HG03108 (cell line): ENCODE results near the gene MLLT3.
A peak's percentile ranks its signal among the peaks of the same experiment; 100 is the strongest.

ENCODE experiments used
- ATAC-seq: cut with Tn5 transposase; IDR thresholded peaks from one replicate; pipeline ENCODE4 v1.9.1; 2021; ENCODE audit warnings: moderate library complexity; ENCODE audit not compliant: unreplicated experiment

The MLLT3 gene

GRCh38 chr9:20561531-20561930 lies 60.8 kb downstream of the MLLT3 start:
- no peak for ATAC-seq

DNA sequence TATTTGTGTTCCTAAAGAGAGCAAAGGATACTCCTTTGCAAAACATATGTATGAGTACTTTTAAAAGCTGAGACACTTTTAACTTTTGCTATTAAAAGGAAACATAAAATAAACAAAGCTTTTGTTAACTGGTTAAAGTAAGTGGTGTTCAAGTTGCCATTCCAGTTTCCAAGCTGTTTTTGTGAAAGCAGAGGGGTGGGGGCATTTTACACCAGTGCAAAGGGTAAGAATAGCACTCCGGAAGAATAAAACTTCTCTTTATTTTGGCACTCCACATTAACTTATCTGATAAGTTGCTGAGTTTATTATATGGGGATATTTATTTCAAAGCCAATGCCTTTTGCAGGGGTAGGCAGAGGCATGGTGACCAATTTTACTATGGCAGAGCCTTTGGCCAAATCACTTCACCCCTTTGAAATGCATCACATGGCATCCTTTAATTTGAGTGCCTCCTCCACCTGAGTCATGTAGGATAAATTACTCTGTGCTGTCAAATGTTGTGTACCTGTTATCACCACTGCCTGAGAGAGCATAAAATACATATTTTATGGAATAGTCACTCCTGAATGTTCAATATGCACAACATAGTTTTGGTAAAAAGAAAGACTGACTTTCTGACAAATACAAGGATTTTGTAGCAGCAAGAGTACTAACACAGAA lies 62.9 kb downstream of the MLLT3 start:
- no peak for ATAC-seq

GRCh38 chr9:20558566-20559016 lies 63.7 kb downstream of the MLLT3 start:
- no peak for ATAC-seq

GRCh38 chr9:20557890-20558565 lies 64.3 kb downstream of the MLLT3 start:
- no peak for ATAC-seq

- ATAC-seq = no peak
Observed at GRCh38 chr9:20557285-20557684, 65.0 kb downstream of the MLLT3 start.

- ATAC-seq = peak; percentile 37
Observed at GRCh38 chr9:20553558-20554149, 68.6 kb downstream of the MLLT3 start.

DNA sequence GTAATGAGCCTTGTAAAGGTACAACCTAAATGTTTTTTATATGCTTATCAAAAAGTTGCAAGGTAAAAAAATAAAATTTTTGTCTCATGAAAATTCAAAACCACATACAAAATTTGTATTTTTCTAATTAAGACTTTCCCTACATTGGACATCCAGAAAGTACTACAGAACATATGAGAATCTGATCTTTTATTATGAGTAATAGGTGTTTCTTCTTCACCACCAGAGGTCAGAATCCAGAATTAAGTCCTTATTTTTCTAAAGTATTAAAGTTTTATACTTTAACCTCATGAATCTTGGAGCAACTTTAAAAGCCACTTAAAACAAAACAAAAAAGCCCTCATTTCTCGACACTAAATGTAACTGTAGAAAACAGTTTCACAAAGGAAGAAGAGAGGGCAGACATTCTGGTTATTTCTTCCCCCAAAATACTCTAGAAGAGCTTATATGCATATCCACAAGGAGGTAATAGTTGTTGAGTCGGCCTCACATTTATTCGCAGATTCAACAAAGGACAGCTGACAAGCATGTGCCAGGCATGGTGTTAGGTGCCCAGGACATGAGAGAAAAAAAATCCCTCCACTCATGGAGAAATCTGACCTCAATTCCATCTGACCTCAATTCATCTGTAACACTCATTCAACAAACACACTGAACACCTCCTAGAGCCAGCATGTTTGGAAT lies 69.3 kb downstream of the MLLT3 start:
- peak; percentile 35 for ATAC-seq

DNA sequence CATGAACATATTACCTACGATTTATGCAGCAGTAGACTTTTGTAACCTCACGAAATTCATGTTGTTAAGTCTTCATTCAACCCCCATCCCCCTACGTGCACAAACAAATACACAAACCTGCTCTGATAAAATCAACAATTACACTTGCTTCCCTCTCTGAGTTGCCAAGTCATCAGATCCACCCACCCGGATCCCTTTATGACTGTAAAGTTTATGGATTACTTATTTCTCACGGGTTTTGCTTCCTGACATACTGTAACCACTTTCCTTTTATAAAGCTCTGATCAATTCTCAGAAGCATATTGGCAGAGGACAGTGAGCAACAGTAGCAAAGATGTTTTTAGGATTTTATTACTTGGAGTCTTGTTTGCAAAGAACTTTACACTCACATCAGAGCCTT lies 70.5 kb downstream of the MLLT3 start:
- ATAC-seq = peak; percentile 55

DNA sequence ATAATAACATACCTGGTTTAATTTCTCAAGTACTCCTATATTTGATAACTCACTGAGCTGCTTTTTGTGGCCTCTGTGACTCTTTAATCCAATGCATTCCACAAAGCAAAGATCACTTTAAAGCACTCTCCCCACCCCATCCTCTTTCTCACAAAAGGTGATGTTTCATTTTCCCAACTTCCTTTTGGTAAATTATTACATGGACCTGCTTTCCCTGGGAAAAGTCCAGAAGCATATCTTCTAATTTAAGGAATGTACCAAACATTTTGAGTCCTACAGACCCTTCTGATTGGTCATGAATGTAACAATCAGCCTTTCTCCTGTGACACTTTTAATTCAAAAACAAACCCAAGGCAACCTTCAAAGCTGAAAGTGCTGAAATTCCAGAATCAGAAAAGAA lies 71.1 kb downstream of the MLLT3 start:
- no peak for ATAC-seq

GRCh38 chr9:20550326-20550725 lies 72.0 kb downstream of the MLLT3 start:
- no peak for ATAC-seq

GRCh38 chr9:20549053-20549452 lies 73.2 kb downstream of the MLLT3 start:
- ATAC-seq = no peak

GRCh38 chr9:20545023-20545622 lies 77.2 kb downstream of the MLLT3 start:
- no peak for ATAC-seq

- no peak for ATAC-seq
Observed at GRCh38 chr9:20540169-20540863, 82.0 kb downstream of the MLLT3 start.

DNA sequence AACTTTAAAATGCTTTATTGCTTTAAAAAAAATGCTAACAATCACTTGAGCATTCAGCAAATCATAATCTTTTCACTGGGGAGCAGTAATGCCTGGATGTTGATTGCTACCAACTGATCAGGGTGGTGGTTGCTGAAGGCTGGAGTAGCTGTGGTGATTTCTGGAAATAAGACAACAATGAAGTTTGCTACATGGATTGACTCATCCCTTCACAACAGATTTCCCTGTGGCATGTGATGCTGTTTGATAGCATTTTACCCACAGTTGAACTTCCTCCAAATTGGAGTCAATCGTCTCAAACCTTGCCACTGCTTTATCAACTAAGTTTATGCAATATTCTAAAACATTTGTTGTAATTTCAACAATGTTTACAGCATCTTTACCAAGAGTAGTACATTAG lies 83.3 kb downstream of the MLLT3 start:
- ATAC-seq = no peak

GRCh38 chr9:20538092-20538491 lies 84.2 kb downstream of the MLLT3 start:
- no peak for ATAC-seq

GRCh38 chr9:20537294-20537693 lies 85.0 kb downstream of the MLLT3 start:
- ATAC-seq = no peak

DNA sequence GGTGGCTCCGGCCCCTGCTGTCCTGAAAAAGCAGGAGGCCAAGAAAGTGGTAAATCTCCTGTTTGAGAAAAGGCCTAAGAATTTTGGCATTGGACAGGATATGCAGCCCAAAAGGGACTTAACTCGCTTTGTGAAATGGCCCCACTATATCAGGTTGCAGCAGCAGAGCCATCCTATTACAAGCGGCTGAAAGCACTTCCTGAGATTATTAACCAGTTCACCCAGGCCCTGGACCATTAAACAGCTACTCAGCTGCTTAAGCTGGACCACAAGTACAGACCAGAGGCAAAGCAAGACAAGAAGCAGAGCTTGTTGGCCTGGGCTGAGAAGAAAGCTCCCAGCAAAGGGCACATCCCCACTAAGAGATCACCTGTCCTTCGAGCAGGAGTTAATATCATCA lies 89.7 kb downstream of the MLLT3 start:
- ATAC-seq = no peak

DNA sequence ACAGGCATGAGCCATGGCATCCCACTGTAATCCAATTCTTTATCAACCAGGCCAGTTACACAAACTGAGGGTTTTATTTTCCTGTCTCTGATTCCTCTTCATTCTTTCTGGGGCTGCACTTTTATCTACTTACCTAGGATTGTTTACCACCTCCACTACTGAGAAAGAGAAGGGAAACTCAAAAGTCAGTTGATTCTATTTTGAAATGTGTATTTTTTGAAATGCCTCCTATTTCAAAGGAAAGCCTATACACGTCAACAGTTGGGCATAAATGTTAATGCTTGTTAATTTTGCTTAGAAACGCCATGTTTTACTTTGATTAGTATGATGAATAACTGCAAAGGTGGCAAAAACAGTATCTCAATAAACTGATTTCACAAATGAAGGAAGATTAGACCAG lies 92.5 kb downstream of the MLLT3 start:
- ATAC-seq = no peak

GRCh38 chr9:20528253-20528652 lies 94.0 kb downstream of the MLLT3 start:
- ATAC-seq = no peak

GRCh38 chr9:20526500-20527319 lies 95.6 kb downstream of the MLLT3 start:
- peak; percentile 70 for ATAC-seq
